HG02852 (cell line): ENCODE results near the gene ZNF107.

ENCODE experiments used
- ATAC-seq: cut with Tn5 transposase; IDR thresholded peaks from one replicate; pipeline ENCODE4 v1.9.1; 2021; ENCODE audit warnings: mild to moderate bottlenecking, moderate library complexity; ENCODE audit not compliant: unreplicated experiment

The ZNF107 gene

DNA sequence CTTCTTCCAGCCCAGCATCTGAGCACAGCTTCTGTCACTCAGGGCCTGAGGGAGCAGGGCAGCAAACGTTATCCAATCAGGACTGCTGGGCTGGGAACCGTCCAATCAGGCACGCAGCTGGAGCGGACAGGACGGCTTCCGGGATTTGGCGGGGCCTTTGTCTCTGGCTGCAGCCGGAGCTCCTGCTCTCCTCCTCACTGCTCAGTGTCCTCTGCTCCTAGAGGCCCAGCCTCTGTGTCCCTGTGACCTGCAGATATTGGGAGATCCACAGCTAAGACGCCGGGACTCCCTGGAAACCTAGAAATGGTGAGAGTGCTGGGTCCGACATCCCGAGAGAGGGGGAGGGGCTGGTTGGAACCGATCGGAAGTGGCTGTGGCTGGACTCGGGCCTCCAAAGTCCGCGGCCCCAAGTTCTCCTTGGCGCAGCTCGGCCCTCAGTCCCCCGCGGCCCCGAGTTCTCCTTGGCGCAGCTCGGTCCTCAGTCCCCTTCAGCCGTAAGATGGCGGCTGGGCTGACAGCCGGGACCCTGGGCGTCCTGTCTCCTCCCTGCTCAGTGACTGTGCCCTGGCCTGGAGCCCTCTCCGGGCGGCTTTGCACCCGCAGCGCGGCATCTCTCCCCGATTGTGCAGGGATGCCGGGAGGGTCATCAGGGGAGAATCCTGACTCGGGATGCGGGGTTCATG is at the start of gene ZNF107:
TSS of gene ZNF107 (plus strand) at position 154 of the 683 bp plus-strand sequence. CDS start at position 304, 150 bp downstream.
- ATAC-seq, result peak; percentile 99

DNA sequence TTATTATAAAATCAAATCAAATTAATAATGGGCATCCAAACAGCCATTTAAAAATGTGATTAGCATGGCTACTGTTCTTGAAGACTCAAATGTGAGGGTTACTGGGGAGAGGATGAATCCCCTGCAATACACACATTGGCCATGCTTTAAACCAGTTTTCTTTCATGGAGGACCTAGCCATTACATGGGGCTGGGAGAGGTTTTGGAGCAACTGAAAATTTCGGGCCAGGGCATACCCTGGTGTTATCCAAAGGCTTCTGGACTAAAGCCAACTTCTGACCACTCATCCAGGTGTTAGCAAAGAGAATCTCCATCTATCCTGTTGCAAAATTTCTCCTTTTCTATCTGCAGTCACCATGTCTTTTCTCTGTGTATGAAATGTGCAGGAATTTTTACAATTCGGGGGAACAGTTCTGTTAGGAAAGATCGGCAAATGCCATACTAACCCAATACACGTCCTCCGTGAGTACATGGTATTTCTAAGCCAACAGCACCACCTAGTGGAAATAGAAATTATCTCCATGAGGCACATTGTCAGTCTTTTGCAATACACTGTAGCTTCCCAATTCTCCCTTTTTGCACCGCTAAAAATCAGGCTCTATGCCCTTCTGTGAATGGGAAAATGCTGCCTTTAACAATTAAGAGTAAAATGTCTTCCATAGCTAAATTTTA is 47.0 kb upstream of the ZNF107 start:
- ATAC-seq, result no peak

- no peak for ATAC-seq
These were observed 46.2 kb upstream of the ZNF107 start for GRCh38 chr7:64619705-64620104.

- ATAC-seq, result no peak
These were observed 44.3 kb upstream of the ZNF107 start for GRCh38 chr7:64621656-64622055.

- peak; percentile 56 for ATAC-seq
These were observed 40.5 kb upstream of the ZNF107 start for GRCh38 chr7:64625114-64626082.

DNA sequence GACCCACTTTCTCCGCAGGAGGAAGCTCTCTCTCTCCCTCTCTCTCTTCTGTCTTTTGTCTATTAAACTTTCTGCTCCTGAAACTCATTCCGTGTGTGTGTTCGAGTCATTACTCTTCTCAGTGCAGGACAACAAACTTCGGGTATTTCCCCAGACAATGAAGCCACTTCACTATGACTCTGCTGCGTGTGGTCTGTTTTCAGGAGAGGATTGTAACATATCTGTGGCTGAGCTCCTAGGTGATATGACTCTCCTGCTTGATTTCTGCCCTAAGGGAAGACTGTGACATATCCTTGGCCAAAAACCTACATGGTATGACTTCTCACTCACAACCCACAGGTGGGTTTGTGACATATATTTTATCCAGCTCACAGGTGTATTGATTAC is 39.9 kb upstream of the ZNF107 start:
- peak; percentile 63 for ATAC-seq

- ATAC-seq, result no peak
These were observed 39.4 kb upstream of the ZNF107 start for GRCh38 chr7:64626557-64626956.

- no peak for ATAC-seq
These were observed 37.7 kb upstream of the ZNF107 start for GRCh38 chr7:64628192-64628591.

- no peak for ATAC-seq
These were observed 37.2 kb upstream of the ZNF107 start for GRCh38 chr7:64628721-64629120.

GRCh38 chr7:64630496-64630895 is 35.4 kb upstream of the ZNF107 start:
- ATAC-seq, result no peak

GRCh38 chr7:64632029-64632428 is 33.9 kb upstream of the ZNF107 start:
- no peak for ATAC-seq

GRCh38 chr7:64633401-64633800 is 32.5 kb upstream of the ZNF107 start:
- ATAC-seq, result no peak

GRCh38 chr7:64634406-64635062 is 31.4 kb upstream of the ZNF107 start:
- no peak for ATAC-seq

DNA sequence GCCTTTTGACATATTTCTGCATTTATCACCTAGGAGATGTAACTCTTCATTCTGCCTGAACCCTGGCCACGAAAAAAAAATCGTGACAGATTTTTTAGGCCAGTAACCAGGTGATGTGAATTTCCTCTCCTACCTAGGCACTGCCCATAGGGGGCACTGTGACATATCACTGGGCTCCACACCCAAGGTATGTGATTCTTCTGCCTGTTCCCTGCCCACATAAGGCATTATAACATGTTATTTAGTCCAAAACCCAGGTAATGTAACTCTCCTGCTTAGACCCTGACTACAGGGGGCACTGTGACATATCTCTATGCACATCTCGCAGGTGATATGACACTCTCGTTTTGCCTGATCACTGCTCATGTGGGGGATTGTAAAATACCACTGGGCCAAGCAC is 29.5 kb upstream of the ZNF107 start:
- no peak for ATAC-seq

GRCh38 chr7:64637521-64638445 is 28.1 kb upstream of the ZNF107 start:
- ATAC-seq, result no peak

DNA sequence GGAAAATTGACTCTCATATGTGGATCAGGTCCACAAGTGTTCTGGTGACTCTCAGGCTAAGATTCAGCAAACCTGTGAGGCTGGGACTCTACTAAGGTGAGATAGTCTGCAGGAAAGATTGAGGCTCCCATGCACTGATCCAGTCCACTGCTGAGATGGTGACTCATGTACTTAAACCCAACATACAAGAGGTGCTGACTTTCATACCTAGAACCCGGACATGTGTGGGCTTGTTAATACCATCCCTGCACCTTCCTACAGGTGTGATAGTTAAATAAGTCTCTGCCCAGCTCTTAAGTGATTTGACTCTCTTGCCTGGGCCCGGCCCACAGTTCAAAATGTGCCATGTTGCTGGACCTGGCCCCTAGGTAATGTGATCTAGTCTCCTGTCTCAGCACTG is 27.1 kb upstream of the ZNF107 start:
- no peak for ATAC-seq

GRCh38 chr7:64639267-64640001 is 26.5 kb upstream of the ZNF107 start:
- no peak for ATAC-seq

GRCh38 chr7:64640504-64640903 is 25.4 kb upstream of the ZNF107 start:
- no peak for ATAC-seq

DNA sequence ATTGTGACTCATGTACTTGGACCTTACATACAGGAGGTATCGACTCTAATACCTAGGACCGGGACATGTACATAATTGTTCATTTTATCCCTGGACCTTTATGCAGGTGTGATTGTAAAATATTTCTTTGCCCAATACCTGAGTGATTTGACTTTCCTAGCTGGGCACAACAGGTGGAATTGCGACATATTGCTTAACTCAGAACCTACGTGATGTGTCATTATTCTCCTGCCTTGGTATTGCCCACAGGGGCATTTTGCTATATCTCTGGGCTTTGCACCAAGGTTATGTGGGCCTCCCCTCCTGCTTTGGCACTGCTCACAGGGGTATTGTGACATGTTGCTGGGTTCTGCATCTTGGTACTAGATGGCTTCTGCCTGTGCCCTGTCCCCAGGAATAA is 23.9 kb upstream of the ZNF107 start:
- ATAC-seq, result no peak
